RWPE1 (cell line): ENCODE results near the gene BCR.

ENCODE experiments used
- CTCF ChIA-PET: fragments of 350-600 bp; sonication (Branson Sonifier 250); formaldehyde crosslinking; extraction: SDS; loops from one replicate; lab custom pipeline; 2021; lab: Yijun Ruan, JAX
- POLR2A ChIA-PET: fragments of 400-600 bp; formaldehyde crosslinking; extraction: SDS; loops from one replicate; lab custom pipeline; 2020; ENCODE audit warnings: antibody characterized with exemption; ENCODE audit not compliant: low non-redundant PET; lab: Yijun Ruan, JAX
- DNase-seq: peaks from one replicate; pipeline ENCODE4 v3.0.0; 2012; ENCODE audit warnings: low spot score
- H3K27ac ChIP-seq: fragments of 450-650 bp; 2 replicates; pipeline ENCODE4 v1.5.1; 2017
- TF ChIP-seq, protein P1 (sequence below): fragments of 450-650 bp; conservative IDR thresholded peaks from 2 replicates; pipeline ENCODE4 v1.5.1; 2017; ENCODE audit warnings: low read depth, mild to moderate bottlenecking

Gene BCR

DNA sequence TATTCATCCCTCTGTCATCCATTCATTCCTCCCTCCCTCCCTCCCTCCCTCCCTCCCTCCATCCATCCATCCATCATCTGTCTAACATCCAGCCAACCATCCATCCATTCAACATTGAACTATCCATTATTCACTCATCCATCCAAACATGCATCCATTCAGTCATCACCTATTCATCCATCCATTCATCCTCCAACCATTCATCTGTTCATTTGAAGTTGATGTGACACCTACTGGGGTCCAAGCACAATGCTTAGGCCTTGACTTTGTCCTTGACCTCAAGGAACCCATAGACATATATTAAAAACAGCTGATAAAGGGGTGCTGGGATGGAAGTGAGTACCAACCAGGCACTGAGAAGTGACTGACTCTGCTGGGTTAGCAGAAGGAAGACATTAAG, 26.6 kb downstream of the BCR start:
- ChIA-PET CTCF (no interaction called here), POLR2A (no interaction called here)
- DNase-seq, result no peak
- TF ChIP-seq, protein P1, sequence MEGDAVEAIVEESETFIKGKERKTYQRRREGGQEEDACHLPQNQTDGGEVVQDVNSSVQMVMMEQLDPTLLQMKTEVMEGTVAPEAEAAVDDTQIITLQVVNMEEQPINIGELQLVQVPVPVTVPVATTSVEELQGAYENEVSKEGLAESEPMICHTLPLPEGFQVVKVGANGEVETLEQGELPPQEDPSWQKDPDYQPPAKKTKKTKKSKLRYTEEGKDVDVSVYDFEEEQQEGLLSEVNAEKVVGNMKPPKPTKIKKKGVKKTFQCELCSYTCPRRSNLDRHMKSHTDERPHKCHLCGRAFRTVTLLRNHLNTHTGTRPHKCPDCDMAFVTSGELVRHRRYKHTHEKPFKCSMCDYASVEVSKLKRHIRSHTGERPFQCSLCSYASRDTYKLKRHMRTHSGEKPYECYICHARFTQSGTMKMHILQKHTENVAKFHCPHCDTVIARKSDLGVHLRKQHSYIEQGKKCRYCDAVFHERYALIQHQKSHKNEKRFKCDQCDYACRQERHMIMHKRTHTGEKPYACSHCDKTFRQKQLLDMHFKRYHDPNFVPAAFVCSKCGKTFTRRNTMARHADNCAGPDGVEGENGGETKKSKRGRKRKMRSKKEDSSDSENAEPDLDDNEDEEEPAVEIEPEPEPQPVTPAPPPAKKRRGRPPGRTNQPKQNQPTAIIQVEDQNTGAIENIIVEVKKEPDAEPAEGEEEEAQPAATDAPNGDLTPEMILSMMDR, result no peak
- H3K27ac ChIP-seq, result no peak overlapping the region

DNA sequence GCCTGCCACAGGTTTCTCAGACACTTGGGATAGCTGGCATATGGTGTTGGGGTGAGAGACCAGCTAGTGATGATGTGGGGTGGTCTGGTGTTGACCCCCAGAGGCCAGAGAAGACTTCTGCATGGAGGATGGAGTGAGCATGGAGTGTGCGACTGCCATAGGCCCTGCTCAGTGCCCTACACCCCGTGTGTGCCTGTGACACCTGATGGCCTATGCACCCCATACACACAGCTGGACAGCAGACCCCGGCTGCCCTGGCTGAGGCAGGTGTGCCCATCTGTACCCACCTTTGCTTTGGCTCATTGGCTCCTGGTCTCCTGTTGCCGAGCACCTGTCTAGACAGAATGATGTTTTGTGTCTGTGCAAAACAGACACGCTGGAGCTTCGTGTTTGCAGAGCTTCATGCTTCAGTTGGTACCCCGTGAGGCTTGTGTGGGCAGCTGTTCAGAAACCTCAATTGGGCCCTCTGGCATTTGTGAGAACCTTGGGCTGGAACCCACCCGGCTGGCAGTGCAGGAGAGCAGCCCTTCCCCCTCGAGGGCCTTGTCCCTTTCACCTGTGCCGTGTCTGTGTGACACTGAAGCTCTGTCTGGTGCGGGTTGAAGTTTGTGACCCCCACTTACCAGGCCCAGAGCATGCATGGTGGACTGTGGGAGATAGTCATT, 27.6 kb downstream of the BCR start:
- POLR2A ChIA-PET, result no interaction called here
- H3K27ac ChIP-seq, result peak overlapping the region; percentile 21
- DNase-seq, result no peak
- TF ChIP-seq, protein P1, result no peak
- CTCF ChIA-PET, result no interaction called here

DNA sequence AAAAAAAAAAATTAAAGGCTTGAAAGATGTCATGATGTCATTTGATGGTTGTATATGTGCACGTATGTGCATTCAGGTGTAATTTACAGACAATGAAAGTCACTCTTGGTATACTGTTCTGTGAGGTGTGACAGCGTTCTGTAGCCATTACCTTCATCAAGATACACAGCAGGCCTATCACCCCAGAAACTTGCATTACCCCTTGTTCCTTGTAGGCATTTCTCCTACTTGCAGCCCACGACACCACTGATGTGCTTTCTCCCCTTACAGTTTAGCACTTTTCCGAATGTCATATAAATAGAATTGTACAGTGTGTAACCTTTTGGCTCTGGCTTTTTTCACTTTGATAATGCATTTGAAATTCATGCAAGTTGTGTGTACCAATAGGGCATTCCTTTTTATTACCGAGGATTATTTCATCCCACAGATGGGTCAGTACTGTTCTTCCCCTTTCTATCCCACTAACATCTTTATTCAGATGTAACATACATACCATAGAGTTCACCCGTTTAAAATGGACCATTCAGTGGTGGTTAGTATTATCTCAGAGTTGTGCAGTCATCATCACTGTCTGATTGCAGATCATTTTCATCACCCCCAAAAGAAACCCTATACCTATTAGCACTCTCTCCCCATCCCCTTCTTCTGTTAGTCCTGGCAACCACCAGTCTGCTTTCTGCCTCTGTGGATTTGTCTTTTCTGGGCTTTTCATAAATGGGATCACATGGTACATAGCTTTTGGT, 30.3 kb downstream of the BCR start:
- peak overlapping the region; percentile 52; the same call in 1 of the 2 replicates for H3K27ac ChIP-seq
- CTCF ChIA-PET, result no interaction called here
- POLR2A ChIA-PET, result no interaction called here
- no peak for DNase-seq
- TF ChIP-seq, protein P1, result no peak

DNA sequence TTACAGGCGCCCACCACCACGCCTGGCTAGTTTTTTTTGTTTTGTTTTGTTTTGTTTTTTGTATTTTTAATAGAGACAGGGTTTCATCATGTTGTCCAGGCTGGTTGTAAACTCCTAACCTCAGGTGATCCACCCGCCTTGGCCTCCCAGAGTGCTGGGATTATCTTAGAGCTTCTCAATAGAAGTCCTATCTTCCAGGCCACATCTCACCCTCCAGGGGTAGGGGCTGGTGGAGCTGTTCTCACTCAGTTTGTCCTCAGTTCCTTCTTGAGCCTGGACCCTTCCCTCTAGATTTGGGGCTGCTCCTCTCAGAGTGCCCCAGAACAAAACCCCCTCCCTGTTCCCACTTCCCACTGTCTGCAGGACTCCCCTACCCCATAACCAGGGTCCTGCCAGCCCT, 31.3 kb downstream of the BCR start:
- CTCF ChIA-PET, result no interaction called here
- POLR2A ChIA-PET, result no interaction called here
- peak overlapping the region; percentile 52 for H3K27ac ChIP-seq

DNA sequence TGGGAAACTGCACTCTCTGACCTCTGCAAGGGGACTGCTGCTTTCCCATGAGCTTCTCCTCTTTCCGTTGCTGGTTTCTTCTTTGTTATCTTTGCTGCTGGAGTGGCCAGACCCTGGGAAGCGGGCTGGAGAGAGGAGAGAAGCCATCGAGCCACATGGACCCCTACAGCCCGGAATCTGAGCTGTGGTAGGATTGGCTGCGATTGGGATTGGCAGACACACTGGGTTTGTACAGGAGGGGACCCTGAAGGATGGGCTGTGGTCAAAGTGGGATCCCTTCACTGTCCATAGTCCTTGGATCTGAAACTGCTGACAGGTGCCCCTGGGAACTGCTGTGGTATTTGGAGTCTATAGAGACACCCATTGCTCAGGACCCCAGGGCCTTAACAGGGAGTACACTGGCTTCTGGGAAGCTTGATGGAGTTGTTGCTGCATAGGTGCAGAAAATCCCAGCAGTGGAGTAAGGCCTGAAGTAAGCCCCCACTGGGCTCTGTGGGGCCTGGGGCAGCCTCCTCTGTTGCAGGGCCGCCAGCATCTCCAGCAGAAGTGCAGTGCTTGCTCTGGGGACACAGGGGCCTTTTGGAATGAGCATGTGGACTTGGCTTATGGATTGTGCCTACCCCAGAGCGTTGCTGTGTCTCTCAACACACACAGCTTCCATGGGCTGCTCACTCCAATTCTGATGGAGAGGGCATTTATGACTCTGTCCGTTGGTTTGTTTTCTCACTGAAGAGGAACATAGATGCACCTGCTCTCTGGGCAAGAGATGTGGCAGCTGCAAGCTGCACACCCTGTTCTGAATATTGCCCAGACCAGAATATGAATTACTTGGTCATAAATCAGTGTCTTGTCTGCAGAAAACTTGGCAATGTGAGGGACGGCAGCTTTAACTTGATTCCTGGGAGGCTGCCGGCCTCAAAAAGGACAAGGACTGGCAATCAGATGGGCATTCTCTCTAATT, 32.0 kb downstream of the BCR start:
- TF ChIP-seq, protein P1, result no peak
- CTCF ChIA-PET, result no interaction called here
- POLR2A ChIA-PET, result no interaction called here
- peak overlapping the region; percentile 52 for H3K27ac ChIP-seq
- no peak for DNase-seq

More for the DNA sequence above, 31.3 kb downstream of the BCR start:
- no peak for DNase-seq
- TF ChIP-seq, protein P1, result no peak

DNA sequence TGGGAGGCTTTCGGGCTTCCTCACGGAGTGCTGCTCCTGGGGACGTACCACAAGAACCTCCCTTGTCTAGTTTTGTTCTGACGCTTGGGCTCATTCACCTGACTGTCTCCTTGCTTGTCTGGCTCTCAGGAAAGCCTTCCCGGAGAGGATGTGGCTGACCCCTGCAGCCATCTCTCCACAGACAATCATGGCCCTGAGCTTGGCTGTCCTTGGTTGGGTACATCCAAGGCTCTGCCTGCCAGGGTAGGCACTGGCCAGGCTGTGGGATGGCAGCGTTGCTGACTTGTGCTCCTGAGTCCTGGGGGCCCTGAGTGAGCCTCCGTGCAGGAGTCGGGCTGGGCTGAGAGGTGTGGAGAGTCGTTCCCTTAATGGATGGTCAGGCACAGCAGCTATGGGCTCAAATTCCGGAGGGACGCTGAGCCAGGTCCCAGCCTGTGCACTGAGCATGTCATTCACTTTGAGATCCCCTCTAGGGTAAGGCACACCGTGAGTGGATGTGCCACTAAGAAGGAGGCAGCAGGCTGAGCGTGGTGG, 32.8 kb downstream of the BCR start:
- TF ChIP-seq, protein P1, result no peak
- CTCF ChIA-PET, result no interaction called here
- peak overlapping the region; percentile 52 for H3K27ac ChIP-seq
- no peak for DNase-seq
- POLR2A ChIA-PET, result no interaction called here
